Measurements from ENCODE around the gene SRCIN1. TPM values are rescaled to one million over a fixed set of nuclear protein-coding genes. Genes with fewer than 3 reads are reported as not detected.

Gene SRCIN1
- polyA plus RNA-seq, 4 donors: 3.0 to 5.3 (median 3.7) TPM

GRCh38 chr17:38583828-38584349 is 21.9 kb downstream of the SRCIN1 start:
- DNase-seq (ENCODE audit: low read depth in 4 of 4, low spot score in 3 of 4): no peak

DNA sequence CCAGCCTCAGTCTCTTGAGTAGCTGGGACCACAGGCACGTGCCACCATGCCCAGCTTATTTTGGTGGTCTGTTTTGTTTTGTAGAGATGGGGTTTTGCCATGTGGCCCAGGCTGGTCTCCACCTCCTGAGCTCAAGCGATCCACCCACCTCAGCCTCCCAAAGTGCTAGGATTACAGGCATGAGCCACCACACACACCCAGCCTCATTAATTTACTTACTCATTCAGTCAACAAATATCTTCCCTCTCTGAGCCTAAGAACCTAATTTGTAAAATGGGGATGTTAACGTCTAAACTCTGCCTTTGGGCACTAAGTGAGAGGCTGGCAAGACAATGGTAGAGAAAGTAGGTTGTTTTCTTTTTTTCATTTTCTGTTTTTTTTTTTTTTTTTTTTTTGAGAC is 22.6 kb downstream of the SRCIN1 start:
- DNase-seq (ENCODE audit: low read depth in 4 of 4, low spot score in 3 of 4): no peak

- no peak for DNase-seq (ENCODE audit: low read depth in 4 of 4, low spot score in 3 of 4)
Measured at GRCh38 chr17:38582069-38582468, 23.7 kb downstream of the SRCIN1 start.

DNA sequence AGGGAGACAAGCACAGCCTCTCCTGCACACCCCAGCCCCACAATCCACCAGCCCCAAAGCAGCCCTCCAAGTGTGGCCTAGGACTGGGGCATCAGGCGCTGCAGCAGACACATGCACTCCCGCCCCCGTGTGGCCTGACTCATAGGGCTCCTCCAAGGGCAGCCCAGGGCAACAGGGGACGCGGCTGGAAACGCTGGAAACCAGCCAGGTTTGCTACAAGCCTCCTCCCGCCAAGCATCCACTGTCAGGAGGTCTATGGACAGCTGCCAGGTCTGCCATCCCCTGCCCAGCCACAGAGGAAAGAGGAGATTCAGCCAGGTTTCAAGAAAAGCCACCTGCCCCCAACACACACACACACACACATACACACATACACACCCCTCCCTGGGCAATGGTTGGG is 25.8 kb downstream of the SRCIN1 start:
- no peak for DNase-seq (ENCODE audit: low read depth in 4 of 4, low spot score in 3 of 4)

DNA sequence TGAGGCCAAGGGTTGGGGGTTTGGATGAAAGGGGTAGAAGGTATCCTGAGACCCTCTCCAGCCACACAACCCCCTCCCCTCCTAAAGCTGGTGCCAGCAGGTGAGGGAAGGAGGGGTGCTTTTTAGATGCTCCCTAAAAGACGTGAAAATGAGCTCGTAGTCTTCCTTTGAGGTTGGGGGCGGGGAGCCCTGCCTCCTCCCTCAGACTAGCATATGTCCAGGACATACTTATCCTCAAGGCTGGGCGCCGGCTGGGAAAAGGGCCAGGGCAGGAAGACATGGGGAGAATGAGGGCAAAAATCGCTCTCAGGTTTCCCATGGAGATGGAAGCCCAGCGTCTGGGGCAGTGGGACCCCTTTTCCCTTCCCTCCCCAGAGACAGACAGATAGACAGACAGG is 26.7 kb downstream of the SRCIN1 start:
- DNase-seq (ENCODE audit: low read depth in 4 of 4, low spot score in 3 of 4): no peak

DNA sequence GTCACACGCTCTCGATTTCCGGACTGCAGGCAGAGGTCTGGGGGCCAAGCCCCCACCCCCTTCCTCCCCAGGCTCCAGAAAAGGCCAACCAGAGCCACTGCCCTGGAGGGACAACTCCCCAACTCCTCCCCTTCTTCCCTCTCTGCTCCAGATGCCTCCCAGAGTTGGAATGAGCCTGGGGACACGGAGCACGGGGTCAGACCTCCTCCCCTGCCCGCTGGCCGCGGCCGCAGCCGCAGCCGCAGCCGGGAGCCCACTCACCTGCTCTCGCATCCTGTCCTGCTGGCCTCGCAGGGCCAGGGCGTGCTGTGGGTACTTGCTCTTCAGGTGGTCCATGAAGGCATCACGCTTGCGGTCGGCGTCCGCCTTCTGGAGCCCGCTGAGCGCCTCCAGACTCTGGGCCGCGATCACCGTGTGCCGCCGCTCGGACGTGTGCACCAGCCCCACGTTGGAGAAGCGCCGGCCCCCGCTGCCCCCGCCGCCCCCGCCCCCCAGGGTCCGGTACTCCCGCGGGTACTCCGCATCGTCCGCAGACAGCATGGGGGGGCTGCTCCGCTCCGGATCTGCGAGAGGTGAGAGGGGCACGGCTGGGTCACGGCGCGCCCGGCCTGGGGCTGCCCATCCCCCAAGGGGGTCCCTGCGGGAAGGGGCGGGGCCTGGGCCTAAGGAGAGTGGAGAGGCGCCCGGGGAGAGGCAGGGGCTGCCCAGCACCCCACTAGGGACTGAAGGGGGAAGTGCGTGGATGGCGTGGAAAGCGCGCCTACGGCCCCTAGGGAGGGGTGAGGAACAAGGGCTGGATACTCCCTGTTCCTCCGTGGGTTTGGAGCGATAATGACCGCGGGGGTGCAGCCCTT is 27.3 kb downstream of the SRCIN1 start:
- DNase-seq (ENCODE audit: low read depth in 4 of 4, low spot score in 3 of 4): no peak

DNA sequence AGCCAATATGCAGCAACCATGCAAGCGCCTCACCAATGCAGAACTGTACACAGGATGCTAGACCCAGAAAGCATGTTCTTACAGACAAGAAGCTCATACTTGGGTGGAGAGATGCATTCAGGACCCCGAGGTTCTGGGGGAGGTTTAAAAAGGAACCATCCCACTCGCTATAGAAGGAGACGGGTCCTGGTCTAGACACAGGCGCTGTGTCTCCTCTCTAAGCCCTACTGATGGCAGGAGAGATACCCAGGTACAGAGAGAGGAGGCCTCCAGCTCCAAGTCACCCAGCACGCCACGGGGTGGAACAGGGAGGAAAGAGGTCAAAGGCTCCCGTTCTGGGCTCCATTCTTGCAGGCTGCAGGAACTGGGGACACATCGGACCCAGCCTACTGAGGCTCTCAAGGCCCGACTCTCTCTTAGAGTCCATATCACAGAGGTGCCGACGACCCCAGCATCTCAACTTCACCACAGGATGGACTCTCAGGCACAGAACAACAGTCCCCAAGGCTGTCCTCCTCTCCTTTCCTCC is 28.0 kb downstream of the SRCIN1 start:
- no peak for DNase-seq (ENCODE audit: low read depth in 4 of 4, low spot score in 3 of 4)

GRCh38 chr17:38577244-38577643 is 28.5 kb downstream of the SRCIN1 start:
- no peak for DNase-seq (ENCODE audit: low read depth in 4 of 4, low spot score in 3 of 4)

DNA sequence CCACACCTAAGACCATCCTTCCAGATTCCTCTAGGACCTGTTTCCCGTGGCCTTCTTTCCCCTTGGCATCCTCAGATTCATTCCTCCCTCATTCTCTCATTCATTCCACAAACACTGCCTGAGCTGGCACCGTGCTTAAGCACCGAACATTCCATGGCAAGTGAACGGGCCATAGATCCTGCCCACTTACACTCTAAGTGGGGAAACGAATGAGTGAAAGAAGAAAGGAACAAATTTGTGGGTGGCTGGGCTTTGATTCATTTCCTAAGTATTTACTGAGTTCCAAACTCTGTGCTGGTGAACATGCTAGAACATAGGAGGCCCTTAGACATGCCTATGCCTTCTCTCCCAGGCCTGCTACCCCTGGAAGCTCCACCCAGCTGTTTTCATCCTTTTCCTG is 30.0 kb downstream of the SRCIN1 start:
- no peak for DNase-seq (ENCODE audit: low read depth in 4 of 4, low spot score in 3 of 4)

GRCh38 chr17:38574712-38575111 is 31.0 kb downstream of the SRCIN1 start:
- no peak for DNase-seq (ENCODE audit: low read depth in 4 of 4, low spot score in 3 of 4)

- peak in 1 of 4 donors; percentile 55 for DNase-seq (ENCODE audit: low read depth in 4 of 4, low spot score in 3 of 4)
Measured at GRCh38 chr17:38572669-38573365, 32.9 kb downstream of the SRCIN1 start.

- DNase-seq (ENCODE audit: low read depth in 4 of 4, low spot score in 3 of 4): no peak
Measured at GRCh38 chr17:38571833-38572668, 33.7 kb downstream of the SRCIN1 start.

GRCh38 chr17:38569701-38570512 is 35.8 kb downstream of the SRCIN1 start:
- DNase-seq (ENCODE audit: low read depth in 4 of 4, low spot score in 3 of 4): no peak

DNA sequence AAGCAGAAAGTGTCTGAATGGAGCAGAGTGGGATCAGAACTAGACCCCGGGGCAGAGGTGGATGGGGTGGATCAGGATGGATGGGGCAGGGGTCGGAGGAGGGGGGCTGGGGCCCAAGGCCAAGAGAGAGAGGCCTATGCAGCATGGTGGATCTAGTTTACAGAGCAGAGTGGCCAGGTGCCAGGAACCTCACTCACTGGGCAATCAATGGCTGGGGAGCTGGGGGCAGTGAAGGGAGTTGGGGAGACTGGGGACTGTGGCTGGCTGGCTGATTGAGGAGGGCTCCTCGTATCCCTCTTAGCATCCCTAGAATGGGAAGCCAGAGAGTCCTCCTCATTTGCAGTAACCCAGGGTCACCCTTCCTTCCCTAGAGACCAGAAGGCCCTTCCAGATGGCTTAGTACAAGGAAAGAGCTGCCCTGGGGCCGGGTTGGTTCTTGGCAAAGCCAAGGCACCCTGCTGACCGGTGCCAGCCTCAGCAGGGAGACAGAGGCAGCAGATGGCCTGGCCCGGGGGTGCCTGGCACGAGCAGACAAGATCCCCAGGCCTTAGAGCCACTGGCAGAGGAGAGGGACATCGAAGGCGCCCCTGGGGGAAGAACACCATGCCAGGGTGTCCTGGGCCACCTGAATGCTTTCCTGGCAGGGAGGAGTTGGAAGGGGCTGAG is 36.8 kb downstream of the SRCIN1 start:
- no peak for DNase-seq (ENCODE audit: low read depth in 4 of 4, low spot score in 3 of 4)

DNA sequence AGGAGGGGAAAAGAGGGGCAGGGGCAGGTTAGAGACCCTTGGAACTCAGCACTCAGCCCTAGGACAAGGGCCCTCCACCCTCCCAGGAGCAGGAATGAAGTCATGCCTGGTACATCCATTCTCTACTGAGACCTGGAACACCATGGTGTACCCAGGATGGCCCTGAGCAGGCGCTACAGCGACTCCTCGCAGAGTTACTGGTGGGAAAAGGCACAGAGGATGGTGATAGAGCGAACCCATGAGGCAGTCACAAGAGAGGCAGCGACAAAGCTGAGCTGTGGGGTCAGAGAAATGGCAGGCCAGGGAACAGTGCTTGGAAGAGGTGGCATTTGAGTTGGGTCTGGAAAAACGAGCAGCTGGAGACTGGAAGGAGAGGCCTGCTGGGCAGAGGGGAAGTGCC is 37.5 kb downstream of the SRCIN1 start:
- no peak for DNase-seq (ENCODE audit: low read depth in 4 of 4, low spot score in 3 of 4)

- no peak for DNase-seq (ENCODE audit: low read depth in 4 of 4, low spot score in 3 of 4)
Measured at GRCh38 chr17:38567350-38567749, 38.4 kb downstream of the SRCIN1 start.

- no peak for DNase-seq (ENCODE audit: low read depth in 4 of 4, low spot score in 3 of 4)
Measured at GRCh38 chr17:38566666-38567031, 39.1 kb downstream of the SRCIN1 start.

DNA sequence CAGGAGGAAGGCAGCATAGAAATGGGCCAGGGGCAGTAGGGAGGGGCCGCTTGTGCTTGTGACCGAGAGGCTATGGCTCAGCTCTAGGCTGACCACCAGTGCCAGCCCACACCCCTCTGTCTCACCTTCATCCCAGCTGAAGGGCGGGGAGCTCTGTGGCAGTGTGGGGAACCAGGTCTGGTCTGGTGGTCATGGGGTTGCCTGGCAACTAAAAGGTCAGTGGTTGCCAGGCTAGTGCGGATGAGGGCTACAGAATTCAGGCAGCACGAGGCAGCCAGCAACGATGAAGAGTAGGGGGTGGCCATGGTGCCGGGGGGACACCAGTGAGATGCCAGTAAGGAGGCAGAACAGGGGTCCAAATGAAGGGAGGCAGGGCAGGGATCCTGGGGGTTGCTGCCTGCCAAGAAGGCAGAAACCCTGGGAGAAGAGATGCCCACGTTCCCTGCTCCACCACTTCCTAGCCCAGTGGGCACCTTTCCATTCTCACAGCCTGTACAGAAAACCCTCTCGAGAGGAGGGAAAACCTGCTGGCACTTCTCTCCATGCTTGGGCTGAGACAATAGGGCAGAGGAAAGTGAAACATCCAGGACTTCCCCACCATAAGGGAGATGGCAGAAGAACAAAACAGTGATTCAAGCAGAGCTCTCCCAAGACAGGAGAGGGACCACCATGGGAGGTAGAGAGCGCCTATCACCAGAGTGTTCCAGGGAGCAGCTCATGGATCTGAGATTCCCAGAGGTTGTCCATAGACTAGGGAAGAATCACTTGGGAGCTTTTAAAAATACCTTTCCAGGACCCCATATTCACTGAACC is 39.7 kb downstream of the SRCIN1 start:
- DNase-seq (ENCODE audit: low read depth in 4 of 4, low spot score in 3 of 4): no peak

- DNase-seq (ENCODE audit: low read depth in 4 of 4, low spot score in 3 of 4): no peak
Measured at GRCh38 chr17:38564869-38565268, 40.9 kb downstream of the SRCIN1 start.
